ENCODE measurements around the gene DUS1L.

Gene DUS1L

DNA sequence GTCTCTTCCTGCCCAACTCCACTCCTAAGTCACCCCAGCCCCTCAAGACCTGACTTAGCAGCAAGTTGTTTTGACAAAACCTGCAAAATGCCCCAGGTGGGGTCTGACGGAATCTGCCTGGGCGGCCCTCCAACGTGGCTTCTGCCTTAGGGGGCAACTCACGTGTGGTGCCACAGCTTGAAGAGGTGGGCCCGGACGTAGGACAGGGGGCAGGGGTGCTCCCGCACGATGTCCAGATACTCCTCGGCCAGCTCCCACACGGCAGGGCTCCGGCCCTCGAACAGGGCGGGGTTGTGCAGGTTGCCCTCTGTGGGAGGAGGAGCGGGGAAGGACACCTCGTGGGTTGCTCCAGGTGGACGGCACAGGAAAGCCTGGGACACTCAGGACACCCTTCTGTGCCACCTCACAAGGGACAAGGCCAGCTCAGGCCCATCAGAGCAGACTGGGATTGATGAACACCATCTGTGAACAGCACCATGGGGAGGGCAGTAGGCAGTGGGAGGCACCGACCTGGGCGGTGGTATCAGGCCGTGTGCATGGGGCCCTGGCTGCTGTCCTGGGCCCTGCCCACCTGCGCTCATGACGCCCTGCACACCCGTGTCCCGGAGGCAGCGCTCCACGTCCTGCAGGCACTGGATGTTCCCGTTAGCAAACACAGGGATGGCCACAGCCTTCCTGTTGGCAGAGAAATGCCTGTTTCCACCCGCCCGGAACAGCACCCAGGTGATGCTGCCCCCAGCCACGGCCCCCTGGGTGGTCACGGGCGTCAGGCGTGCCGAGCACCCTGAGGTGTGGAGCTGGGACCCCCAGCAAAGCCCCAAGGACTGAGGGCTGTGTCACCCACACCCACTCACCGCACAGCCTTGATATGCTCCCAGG is 4.3 kb downstream of the DUS1L start:
- H3K4me3 ChIP-seq (ENCODE audit: low read length) = no peak overlapping the region
- DNase-seq (ENCODE audit: low read depth) = no peak
- TF ChIP-seq, protein P1, sequence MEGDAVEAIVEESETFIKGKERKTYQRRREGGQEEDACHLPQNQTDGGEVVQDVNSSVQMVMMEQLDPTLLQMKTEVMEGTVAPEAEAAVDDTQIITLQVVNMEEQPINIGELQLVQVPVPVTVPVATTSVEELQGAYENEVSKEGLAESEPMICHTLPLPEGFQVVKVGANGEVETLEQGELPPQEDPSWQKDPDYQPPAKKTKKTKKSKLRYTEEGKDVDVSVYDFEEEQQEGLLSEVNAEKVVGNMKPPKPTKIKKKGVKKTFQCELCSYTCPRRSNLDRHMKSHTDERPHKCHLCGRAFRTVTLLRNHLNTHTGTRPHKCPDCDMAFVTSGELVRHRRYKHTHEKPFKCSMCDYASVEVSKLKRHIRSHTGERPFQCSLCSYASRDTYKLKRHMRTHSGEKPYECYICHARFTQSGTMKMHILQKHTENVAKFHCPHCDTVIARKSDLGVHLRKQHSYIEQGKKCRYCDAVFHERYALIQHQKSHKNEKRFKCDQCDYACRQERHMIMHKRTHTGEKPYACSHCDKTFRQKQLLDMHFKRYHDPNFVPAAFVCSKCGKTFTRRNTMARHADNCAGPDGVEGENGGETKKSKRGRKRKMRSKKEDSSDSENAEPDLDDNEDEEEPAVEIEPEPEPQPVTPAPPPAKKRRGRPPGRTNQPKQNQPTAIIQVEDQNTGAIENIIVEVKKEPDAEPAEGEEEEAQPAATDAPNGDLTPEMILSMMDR (conservative IDR thresholded peaks at IDR 0.05; ENCODE audit: low read length) = no peak

DNA sequence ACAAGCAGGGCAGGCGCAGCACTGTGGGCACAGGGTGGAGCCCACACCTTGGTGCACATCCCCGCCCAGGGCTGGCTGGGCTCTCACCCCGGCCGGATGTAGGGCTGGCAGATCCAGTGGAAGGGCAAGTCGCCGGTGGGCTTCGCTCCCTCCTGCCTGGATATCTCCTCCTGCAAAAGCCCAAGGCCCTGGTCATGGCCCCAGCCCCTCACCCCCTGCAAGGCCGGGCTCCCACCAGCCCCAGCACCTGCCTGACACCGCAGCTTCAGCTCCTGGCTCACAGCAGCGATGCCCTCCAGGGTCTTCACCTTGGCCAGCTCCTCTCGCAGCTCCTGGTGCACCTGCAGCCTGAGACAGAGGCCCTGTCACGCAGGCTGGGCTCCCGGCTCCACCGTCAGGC is 5.0 kb downstream of the DUS1L start:
- TF ChIP-seq, protein P1 (conservative IDR thresholded peaks at IDR 0.05; ENCODE audit: low read length) = no peak
- DNase-seq (ENCODE audit: low read depth) = no peak
- no peak overlapping the region for H3K4me3 ChIP-seq (ENCODE audit: low read length)

DNA sequence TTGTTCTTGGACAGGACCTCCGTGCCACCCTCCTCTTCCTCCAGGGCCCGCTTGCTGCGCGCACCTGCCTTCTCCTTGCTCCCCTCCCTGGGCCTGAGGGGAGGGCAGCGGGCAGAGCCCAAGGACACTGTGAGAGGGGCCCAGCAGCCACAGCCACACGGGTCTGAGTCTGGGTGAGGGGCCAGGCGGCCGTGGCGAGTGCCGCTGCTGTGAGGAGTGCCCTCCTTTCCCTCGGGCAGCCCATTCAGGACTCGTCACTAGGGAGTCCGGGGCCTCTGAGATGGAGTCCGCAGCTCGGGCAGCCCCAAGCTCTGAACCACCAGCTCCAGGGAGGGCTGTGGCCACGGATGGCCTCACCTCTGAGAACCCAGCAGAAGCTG is 5.6 kb downstream of the DUS1L start:
- H3K4me3 ChIP-seq (ENCODE audit: low read length) = no peak overlapping the region
- no peak for DNase-seq (ENCODE audit: low read depth)
- TF ChIP-seq, protein P1 (conservative IDR thresholded peaks at IDR 0.05; ENCODE audit: low read length) = no peak

DNA sequence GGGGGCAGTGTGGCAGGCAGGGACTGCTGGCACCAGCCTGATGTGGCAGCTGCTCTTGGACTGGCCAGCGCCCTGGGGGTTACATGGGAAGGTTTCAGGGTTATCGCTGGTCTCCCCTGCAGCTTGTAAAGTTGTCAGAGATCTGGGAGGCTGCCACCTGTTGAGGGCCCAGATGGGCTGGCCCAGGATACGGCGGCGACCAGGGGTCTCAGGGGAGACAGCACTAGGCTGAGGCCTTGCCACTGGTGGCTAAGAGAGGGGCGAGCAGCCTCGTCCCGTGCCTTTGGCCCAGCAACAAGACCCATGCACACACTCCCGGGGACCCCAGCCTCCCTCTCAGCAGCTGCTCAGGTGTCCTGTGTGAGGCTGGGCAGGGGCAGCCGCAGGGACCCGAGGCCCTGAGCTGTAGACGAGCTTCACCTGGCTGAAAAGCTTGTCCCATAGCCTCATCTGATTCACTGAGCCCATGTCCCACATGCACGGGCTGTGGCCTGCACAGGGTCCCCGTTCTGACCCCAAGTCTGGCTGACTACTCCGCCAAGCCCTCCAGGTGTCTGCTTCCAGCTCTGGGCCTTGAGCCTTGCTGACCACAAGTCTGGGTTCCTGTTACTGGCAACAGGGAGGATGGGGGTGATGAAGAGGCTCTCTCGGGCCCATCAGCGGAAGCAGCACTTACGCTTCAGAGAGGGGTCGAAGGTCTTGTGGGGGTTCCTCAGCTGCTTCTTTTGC is 6.2 kb downstream of the DUS1L start:
- no peak for DNase-seq (ENCODE audit: low read depth)
- no peak overlapping the region for H3K4me3 ChIP-seq (ENCODE audit: low read length)
- TF ChIP-seq, protein P1 (conservative IDR thresholded peaks at IDR 0.05; ENCODE audit: low read length) = no peak

GRCh38 chr17:82058855-82059249 is 6.8 kb downstream of the DUS1L start:
- TF ChIP-seq, protein P1 (conservative IDR thresholded peaks at IDR 0.05; ENCODE audit: low read length) = no peak
- no peak overlapping the region for H3K4me3 ChIP-seq (ENCODE audit: low read length)
- DNase-seq (ENCODE audit: low read depth) = no peak

DNA sequence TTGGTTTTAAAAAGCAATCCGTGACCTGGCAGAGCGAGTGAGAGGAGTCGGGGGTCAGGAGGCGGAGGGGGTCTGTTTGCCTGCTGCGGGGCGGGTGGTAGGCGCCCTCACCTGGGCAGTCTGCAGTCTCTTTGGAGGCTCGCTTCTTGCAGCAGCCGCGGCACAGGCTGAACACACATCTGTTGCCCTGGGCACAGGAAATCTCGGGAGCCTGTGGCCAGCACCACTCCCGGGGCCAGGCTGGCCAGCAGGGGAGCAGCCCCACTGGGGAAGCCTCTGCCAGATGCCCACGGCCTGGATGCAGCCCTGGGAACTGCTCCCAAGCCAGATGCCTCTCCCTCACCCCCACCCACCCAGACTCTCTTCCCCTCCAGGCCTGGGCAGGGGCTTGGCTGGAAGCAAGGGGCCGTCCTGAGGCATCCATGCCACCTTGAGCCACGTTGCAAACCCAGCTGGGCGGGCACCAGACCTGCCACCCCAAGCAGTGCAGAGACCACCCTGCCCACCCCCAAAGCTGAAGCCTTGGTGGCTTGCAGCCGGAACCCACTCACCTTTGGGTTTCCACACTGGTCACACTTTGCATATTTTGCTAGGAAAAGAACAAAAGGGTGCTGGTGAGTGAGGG is 7.3 kb downstream of the DUS1L start:
- H3K4me3 ChIP-seq (ENCODE audit: low read length) = no peak overlapping the region
- TF ChIP-seq, protein P1 (conservative IDR thresholded peaks at IDR 0.05; ENCODE audit: low read length) = no peak
- no peak for DNase-seq (ENCODE audit: low read depth)
